Hepatocyte (in vitro differentiated cells): ENCODE results near the gene GAR1. TPM values are rescaled to one million over a fixed set of nuclear protein-coding genes. Genes with fewer than 3 reads are reported as not detected.

Experiments
- DNase-seq: peaks from one replicate; pipeline ENCODE4 v3.0.0-alpha.2; 2016; ENCODE audit warnings: low spot score
- H2AFZ ChIP-seq: fragments of 200-600 bp; sonication (generic); 2 replicates; pipeline ENCODE4 v1.6.0; 2016; ENCODE audit warnings: antibody characterized with exemption, mild to moderate bottlenecking
- H3K27ac ChIP-seq: fragments of 200-600 bp; sonication (generic); 2 replicates; pipeline ENCODE4 v1.5.1; 2016; ENCODE audit warnings: mild to moderate bottlenecking
- H3K27me3 ChIP-seq: fragments of 200-600 bp; sonication (generic); 2 replicates; pipeline ENCODE4 v1.6.1; 2016
- H3K36me3 ChIP-seq: fragments of 200-600 bp; sonication (generic); replicated peaks from 2 replicates; pipeline ENCODE4 v1.5.1; 2016; ENCODE audit warnings: low read depth; ENCODE audit not compliant: insufficient read depth
- H3K4me1 ChIP-seq: fragments of 200-600 bp; sonication (generic); 2 replicates; pipeline ENCODE4 v1.5.1; 2016; ENCODE audit warnings: mild to moderate bottlenecking, moderate library complexity; ENCODE audit not compliant: insufficient read depth
- H3K4me2 ChIP-seq: fragments of 200-600 bp; sonication (generic); 2 replicates; pipeline ENCODE4 v1.6.0; 2016
- H3K4me3 ChIP-seq: fragments of 200-600 bp; sonication (generic); 2 replicates; pipeline ENCODE4 v1.5.1; 2016; ENCODE audit warnings: mild to moderate bottlenecking
- H3K79me2 ChIP-seq: fragments of 200-600 bp; sonication (generic); 2 replicates; pipeline ENCODE4 v1.6.0; 2017; ENCODE audit warnings: mild to moderate bottlenecking
- H3K9me2 ChIP-seq: fragments of 200-600 bp; sonication (generic); replicated peaks from 2 replicates; pipeline ENCODE4 v1.6.0; 2017; ENCODE audit warnings: mild to moderate bottlenecking; ENCODE audit not compliant: insufficient read depth
- H3K9me3 ChIP-seq: fragments of 200-600 bp; sonication (generic); 2 replicates; pipeline ENCODE4 v1.5.1; 2016; ENCODE audit warnings: low read depth, mild to moderate bottlenecking
- H4K20me1 ChIP-seq: fragments of 200-600 bp; sonication (generic); 2 replicates; pipeline ENCODE4 v1.6.0; 2016; ENCODE audit warnings: mild to moderate bottlenecking; ENCODE audit not compliant: insufficient read depth, poor library complexity, severe bottlenecking
- EZH2 ChIP-seq: fragments of 200-600 bp; sonication (generic); IDR thresholded peaks from 2 replicates; pipeline ENCODE4 v1.6.1; 2016; ENCODE audit warnings: antibody characterized with exemption, mild to moderate bottlenecking, borderline replicate concordance
- EZH2phosphoT487 ChIP-seq: fragments of 200-600 bp; sonication (generic); IDR thresholded peaks from one replicate; pipeline ENCODE4 v1.6.1; 2018; ENCODE audit warnings: antibody characterized with exemption, mild to moderate bottlenecking, low read depth, moderate library complexity; ENCODE audit not compliant: unreplicated experiment, severe bottlenecking
- WGBS: methylation state at CpG from one replicate; pipeline ENCODE4 v1.1.6; 2016; ENCODE audit warnings: low lambda C conversion rate; ENCODE audit errors: missing lambda C conversion rate; 5-methylcytosine and 5-hydroxymethylcytosine counted together
- polyA plus RNA-seq: library from polyadenylated mRNA; unstranded; fragments of >200 nt; fragmentation: Nextera tagmentation; extraction: Ambion mirVana; gene quantifications from 2 replicates; pipeline ENCODE4 v1.2.1, GENCODE V29; 2016
- total RNA-seq: library from RNA; depleted of rRNA; stranded (reverse); fragments of >200 nt; gene quantifications from 2 replicates; pipeline ENCODE4 v1.2.3, GENCODE V29; 2014
- TF ChIP-seq, protein P1 (sequence below): fragments of 200-600 bp; sonication (generic); IDR thresholded peaks from 2 replicates; pipeline ENCODE4 v1.5.1; 2016; ENCODE audit warnings: antibody characterized with exemption, mild to moderate bottlenecking; ENCODE audit not compliant: poor library complexity

The GAR1 gene
- total and polyA plus RNA-seq, 2 experiments from 2014 or later: 7.5 to 30.2 TPM

DNA sequence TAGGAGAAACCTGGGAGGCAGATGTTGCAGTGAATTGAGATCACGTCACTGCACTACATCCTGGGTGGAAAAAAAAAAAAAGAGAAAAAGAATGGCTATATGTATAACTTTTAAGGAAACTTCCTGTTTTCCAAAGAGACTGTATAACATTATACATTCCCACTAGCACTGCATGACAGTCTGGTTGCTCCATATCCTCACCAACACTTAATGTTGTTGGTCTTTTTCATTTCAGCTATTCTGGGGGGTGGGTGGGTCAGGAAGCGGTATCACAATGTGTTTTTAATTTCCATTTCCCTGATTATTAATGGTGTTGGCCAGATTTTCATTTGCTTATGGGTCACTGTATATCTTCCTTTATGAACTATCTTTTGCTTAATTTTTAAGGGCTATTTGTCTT lies 45.7 kb downstream of the GAR1 start:
- H3K9me3 ChIP-seq: no peaks in the 10 kb centered on the region
- TF ChIP-seq, protein P1, sequence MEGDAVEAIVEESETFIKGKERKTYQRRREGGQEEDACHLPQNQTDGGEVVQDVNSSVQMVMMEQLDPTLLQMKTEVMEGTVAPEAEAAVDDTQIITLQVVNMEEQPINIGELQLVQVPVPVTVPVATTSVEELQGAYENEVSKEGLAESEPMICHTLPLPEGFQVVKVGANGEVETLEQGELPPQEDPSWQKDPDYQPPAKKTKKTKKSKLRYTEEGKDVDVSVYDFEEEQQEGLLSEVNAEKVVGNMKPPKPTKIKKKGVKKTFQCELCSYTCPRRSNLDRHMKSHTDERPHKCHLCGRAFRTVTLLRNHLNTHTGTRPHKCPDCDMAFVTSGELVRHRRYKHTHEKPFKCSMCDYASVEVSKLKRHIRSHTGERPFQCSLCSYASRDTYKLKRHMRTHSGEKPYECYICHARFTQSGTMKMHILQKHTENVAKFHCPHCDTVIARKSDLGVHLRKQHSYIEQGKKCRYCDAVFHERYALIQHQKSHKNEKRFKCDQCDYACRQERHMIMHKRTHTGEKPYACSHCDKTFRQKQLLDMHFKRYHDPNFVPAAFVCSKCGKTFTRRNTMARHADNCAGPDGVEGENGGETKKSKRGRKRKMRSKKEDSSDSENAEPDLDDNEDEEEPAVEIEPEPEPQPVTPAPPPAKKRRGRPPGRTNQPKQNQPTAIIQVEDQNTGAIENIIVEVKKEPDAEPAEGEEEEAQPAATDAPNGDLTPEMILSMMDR: no peak
- TF ChIP-seq EZH2phosphoT487: no peak
- no peak for TF ChIP-seq EZH2
- no peak overlapping the region for H3K4me2 ChIP-seq
- H3K4me3 ChIP-seq: no peak overlapping the region
- no peak overlapping the region for H3K27ac ChIP-seq
- H4K20me1 ChIP-seq: no peaks in the 10 kb centered on the region
- no peaks in the 10 kb centered on the region for H3K36me3 ChIP-seq
- no peaks in the 10 kb centered on the region for H3K9me2 ChIP-seq
- no peak overlapping the region for H2AFZ ChIP-seq
- H3K4me1 ChIP-seq: no peaks in the 10 kb centered on the region
- no peaks in the 10 kb centered on the region for H3K79me2 ChIP-seq
- no peak for DNase-seq
- no peaks in the 10 kb centered on the region for H3K27me3 ChIP-seq
- 95% methylated on average over 2 of the region's 2 CpGs for WGBS

DNA sequence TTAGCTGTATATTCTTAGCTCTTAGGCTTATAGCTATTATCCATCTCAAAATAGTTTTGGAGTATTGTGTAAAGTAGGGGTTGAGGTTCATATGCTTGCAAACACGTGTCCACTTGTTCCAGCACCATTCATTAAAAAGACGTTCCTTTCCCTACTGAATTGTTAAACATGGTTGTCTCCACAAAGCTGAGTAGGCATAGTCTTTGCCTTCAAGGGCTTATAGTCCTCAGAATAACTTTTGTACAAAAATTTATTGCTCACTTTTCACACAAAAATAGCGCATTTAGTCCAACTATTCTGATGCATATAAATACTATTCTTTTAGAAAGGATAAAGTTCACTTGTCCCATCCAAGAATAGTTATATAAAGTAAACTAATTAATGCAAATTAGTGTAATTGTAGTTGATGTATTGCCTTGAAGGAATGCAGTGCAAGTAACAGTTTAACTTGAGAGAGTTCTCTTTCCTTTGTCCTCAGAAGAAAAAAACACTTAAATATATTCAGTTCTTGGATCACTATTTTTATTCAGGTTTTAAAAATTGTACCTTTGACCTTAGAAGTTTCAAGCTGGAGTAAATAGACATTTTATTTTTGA lies 46.5 kb downstream of the GAR1 start:
- no peak overlapping the region for H3K4me2 ChIP-seq
- no peak for TF ChIP-seq EZH2phosphoT487
- no peak for TF ChIP-seq EZH2
- TF ChIP-seq, protein P1: no peak
- H3K27me3 ChIP-seq: no peaks in the 10 kb centered on the region
- H3K27ac ChIP-seq: no peak overlapping the region
- no peaks in the 10 kb centered on the region for H3K36me3 ChIP-seq
- WGBS: 81% methylated on average over 3 of the region's 3 CpGs
- H3K9me2 ChIP-seq: no peaks in the 10 kb centered on the region
- no peak overlapping the region for H2AFZ ChIP-seq
- H3K9me3 ChIP-seq: no peaks in the 10 kb centered on the region
- no peak for DNase-seq
- no peaks in the 10 kb centered on the region for H3K4me1 ChIP-seq
- no peaks in the 10 kb centered on the region for H4K20me1 ChIP-seq
- no peak overlapping the region for H3K4me3 ChIP-seq
- H3K79me2 ChIP-seq: no peaks in the 10 kb centered on the region

DNA sequence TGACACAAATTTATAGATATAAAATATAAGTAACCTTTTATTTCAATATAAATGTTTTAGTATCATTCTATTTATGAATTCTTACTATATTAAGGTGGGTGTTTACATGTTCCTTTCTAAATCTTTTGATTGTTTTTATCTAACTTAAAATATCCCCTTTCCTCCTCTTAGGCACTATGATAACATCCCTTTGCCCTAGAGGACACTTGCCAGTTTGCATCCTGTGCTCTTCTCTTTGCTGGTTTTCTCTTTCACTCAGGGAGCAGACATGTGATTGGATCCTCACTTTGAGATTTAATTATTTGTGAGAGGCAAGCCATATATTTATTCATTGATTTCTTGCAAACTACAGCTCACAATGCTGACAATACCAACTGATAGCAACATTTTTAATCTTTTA lies 48.6 kb downstream of the GAR1 start:
- H3K4me3 ChIP-seq: no peak overlapping the region
- no peak overlapping the region for H3K4me2 ChIP-seq
- no peaks in the 10 kb centered on the region for H3K27me3 ChIP-seq
- no peak for DNase-seq
- H4K20me1 ChIP-seq: no peaks in the 10 kb centered on the region
- H2AFZ ChIP-seq: no peak overlapping the region
- no peaks in the 10 kb centered on the region for H3K79me2 ChIP-seq
- H3K9me2 ChIP-seq: no peaks in the 10 kb centered on the region
- no peak for TF ChIP-seq EZH2
- TF ChIP-seq, protein P1: no peak
- no peak for TF ChIP-seq EZH2phosphoT487
- H3K4me1 ChIP-seq: no peaks in the 10 kb centered on the region
- H3K36me3 ChIP-seq: no peaks in the 10 kb centered on the region
- H3K27ac ChIP-seq: no peak overlapping the region
- H3K9me3 ChIP-seq: no peaks in the 10 kb centered on the region

DNA sequence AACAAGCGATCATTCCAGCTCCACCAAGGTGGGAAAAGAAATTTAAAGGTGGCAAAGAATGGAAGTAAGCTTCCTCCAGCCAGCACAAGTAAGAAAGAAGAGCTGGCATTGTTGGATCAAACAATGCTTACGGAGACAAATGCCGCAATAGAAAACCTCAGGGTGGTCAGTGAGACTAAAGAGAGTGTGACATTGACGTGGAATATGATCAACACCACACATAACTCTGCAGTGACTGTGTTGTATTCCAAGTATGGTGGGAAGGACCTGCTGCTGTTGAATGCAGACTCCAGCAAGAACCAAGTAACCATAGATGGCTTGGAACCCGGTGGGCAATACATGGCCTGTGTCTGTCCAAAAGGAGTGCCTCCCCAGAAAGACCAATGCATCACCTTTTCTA lies 54.5 kb downstream of the GAR1 start:
- 95% methylated on average over 5 of the region's 5 CpGs for WGBS
- TF ChIP-seq, protein P1: no peak
- TF ChIP-seq EZH2phosphoT487 (no peak), EZH2 (no peak)
- Histone ChIP-seq H3K9me2 (no peaks in the 10 kb centered on the region), H3K4me2 (no peak overlapping the region), H4K20me1 (no peaks in the 10 kb centered on the region), H3K36me3 (no peaks in the 10 kb centered on the region), H2AFZ (no peak overlapping the region), H3K4me1 (no peaks in the 10 kb centered on the region), H3K9me3 (no peaks in the 10 kb centered on the region), H3K79me2 (no peaks in the 10 kb centered on the region), H3K27ac (no peak overlapping the region), H3K4me3 (no peak overlapping the region), H3K27me3 (no peaks in the 10 kb centered on the region)
- DNase-seq: no peak
